ENCODE results near the gene ARHGAP1.
A peak's percentile ranks its signal among the peaks of the same experiment; 100 is the strongest.

Gene ARHGAP1

DNA sequence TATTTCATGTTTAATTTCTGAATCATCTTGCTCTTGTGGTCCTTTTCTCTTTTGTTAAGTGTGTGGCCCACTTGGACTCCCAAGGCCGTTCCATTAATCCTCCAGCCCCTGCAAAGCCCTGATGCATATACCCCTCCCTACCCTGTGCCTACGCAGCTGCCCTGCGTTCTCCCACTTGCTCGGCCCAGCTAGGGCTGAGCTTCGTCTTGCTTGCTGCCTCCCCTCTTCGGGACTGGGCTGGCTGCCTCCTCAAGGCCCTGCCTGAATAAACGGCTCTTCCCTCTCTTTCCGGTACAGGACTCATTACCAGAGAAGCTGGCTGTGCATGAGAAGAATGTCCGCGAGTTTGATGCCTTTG, 28.5 kb downstream of the ARHGAP1 start:
- no peak for DNase-seq

- peak in 1 of 3 donors; percentile 3 for DNase-seq
Observed at GRCh38 chr11:46670521-46670920, 29.9 kb downstream of the ARHGAP1 start.

DNA sequence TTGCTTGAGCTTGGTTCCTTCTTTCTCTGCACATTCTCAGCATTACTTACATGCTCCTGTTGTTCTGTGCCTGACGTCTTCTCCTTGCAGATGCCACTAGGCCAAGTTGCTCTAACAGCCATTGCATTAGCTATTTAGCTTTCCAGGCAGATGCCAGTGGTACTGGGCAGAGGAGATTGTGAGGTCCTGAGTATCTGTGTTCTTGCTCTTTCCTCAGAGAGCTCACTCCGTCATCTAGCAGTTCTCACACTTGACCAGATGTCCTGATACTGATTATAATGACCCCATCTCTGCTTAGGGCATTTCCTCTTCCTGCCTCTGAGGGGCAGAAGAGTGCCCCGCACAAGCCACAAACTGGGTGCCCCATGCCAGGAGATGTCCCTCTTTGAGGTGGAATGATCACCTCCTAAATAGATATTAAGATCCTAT, 30.7 kb downstream of the ARHGAP1 start:
- peak; percentile 26 to 35 (median 26) for DNase-seq

DNA sequence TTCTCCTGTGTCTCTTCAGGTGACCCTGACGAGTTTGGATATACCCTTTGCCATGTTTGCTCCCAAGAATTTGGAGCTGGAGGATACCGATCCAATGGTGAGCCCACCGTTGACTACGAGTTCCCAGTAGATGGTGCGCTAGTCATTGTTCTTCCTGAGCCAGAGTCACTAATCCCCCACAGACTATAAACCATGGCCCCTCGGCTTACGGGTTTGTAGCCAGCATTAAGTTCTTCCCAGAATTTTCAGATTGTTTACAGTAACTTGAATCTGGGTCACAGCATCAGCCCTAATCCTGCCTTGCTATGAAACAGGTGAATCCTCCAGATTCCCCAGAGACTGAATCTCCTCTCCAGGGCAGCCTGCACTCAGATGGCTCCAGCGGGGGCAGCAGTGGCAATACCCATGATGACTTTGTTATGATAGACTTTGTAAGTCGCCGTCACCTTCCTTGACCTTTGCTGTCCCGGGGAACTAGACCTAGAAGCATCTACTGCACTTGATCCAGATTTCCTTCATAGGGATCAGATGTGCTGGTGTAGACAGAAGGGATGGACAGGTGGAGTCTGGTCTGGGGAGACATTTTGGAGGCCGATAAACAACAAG, 31.8 kb downstream of the ARHGAP1 start:
- DNase-seq = no peak

- no peak for DNase-seq
Observed at GRCh38 chr11:46667043-46667481, 33.4 kb downstream of the ARHGAP1 start.

DNA sequence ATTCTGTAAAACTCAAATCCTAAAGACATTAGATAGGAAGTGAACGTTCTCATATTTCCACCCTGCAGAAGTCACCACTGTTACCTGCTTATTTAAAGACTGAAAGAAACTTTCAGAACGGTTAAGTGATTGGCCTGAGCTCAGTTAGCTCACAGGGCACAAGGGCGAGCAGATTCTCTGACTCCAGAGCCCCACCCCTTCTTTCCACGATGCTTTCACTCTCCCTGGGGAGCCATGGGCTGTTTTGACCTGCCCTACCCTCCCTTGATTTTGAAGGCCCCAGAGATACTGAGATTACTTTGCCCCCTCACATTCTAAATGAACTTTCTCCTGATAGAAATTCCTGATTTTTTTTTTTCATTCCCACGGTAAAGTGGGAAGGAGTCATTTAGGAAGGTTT, 33.9 kb downstream of the ARHGAP1 start:
- DNase-seq = no peak

DNA sequence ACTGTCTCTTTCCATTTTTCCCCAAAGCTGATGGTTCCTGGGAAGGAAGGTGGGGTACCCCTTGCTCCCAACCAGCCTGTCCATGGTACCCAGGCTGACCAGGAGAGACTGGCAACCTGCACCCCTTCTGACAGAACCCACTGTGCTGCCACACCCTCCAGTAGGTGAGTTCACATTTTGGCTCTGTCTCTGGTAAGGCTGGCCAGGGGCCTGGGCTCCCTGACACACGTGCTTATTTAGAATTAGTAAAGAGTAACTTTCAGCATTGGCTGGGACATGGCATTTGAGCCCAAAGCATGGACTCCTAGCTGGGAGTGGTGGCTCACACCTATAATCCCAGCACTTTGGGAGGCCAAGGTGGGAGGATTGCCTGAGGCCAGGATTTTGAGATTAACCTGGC, 35.1 kb downstream of the ARHGAP1 start:
- no peak for DNase-seq

GRCh38 chr11:46664612-46665011, 35.8 kb downstream of the ARHGAP1 start:
- no peak for DNase-seq

- no peak for DNase-seq
Observed at GRCh38 chr11:46663277-46663940, 37.0 kb downstream of the ARHGAP1 start.

DNA sequence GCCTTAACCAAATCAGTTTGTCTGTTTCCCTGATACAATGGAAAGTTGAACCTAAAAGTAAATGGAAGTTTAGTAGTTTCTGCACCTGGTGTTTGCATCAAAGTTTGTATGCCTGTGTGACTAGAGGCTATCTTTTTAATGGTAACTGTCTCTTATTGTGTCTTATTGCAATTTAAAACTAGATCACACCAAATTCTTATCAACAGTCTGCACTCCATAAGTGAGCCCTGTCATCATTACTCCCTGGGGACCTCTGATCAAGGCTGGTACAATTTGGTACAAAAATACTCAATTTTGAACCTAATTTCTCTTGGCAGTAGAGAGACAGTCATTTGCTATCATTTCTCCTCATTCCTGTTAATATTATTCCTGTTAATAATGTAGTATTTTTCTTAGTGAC, 38.1 kb downstream of the ARHGAP1 start:
- no peak for DNase-seq

GRCh38 chr11:46661836-46662235, 38.6 kb downstream of the ARHGAP1 start:
- DNase-seq = no peak

GRCh38 chr11:46659908-46660307, 40.5 kb downstream of the ARHGAP1 start:
- peak; percentile 21 to 34 (median 27) for DNase-seq

DNA sequence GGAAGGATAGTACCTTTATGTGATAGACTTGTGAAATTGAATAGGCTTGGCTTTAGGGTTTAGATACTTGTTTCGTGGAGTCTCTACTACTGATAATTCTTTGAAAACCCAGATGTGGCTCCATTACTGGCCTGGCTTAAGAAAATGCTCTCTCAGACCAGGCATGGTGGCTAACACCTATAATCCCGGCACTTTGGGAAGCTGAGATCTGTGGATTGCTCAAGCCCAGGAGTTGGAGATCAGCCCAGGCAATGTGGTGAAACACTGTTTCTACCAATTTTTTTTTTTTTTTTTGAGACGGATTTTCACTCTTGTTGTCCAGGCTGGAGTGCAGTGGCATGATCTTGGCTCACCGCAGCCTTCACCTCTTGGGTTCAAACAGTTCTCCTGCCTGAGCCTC, 42.2 kb downstream of the ARHGAP1 start:
- no peak for DNase-seq

DNA sequence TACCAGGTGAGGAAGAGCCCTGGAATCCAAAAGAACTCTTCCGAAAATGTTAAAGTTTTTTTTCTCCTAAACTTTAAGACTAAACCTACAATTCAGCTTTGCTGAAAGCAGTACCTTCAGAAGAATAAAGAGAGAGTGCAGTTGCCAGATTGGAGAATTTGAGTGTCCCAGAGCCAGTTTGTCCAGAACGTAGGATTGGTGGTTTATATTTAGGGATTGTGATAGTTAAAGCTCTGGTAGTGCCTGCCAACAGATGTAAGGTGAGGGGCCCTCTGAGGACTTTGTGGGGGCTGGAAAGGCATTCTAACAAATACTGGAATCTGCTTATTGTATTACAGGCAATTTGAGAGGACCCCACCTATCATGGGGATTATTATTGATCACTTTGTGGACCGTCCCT, 43.2 kb downstream of the ARHGAP1 start:
- no peak for DNase-seq

DNA sequence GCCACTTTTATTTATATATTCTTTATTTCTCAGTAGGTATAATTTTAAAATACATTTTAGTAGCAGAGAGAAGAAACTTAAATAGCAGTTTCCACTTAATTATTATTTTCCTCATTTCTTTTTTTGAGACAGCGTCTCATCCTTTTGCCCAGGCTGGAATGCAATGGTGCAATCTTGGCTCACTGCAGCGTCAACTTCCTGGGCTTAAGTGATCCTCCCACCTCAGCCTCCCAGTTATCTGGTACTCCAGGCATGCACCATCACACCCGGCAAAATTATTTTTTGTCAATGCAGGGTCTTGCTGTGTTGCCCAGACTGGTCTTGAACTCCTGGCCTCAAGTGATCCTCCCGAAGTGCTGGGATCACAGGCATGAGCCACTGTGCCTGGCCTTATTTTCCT, 44.8 kb downstream of the ARHGAP1 start:
- DNase-seq = no peak

- no peak for DNase-seq
Observed at GRCh38 chr11:46649180-46649738, 51.2 kb downstream of the ARHGAP1 start.

DNA sequence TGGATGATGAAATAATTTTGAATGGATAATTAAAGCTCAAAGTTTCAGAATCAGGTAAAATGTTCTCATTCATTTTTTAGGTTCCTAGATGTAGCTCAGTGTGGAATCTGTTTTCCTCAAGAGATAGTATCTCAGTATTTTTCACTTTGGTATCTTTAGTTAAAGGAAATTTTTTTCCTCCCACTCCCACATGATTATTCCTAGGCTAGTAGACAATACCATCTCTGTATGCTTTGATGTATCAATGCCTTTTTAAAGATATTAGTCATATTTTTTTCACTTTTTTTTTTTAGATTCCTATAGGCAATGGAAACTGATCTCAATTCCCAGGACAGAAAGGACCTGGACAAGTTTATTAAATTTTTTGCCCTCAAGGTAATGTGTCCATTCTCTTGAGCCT, 56.4 kb downstream of the ARHGAP1 start:
- DNase-seq = no peak

- DNase-seq = no peak
Observed at GRCh38 chr11:46643531-46643930, 56.9 kb downstream of the ARHGAP1 start.

DNA sequence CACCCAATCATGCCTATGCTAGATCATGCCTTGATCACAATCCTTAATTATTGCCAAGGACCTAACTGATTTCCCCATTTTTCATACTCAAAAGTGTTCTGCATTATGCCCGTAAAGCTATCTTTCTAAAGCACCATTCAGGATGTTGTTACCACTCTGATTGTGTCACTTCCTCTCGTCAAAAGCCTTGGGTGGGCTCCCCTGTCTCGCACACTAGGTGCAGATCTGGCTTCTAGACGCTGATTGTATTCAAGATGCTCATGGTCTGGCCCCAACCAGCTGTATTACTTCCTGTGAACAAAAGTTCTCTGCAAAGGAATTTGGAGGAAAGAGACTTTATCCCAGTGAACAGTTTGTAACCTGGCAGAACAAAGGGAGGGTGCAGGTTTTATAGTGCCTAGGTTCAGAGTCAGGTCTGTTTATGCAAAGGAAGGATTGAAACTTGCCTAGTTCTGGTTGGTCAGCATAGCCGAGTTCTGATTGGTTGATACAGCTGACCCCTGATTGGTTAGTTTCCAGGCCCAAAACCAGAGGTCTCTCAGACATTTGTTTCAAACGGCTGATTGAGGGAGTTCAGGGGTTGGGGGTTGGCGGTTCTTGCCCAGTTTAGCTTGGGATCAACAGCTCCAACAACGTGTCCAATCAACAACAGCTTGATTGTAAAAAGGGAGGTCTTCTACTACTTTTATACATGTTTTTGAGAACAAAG, 57.6 kb downstream of the ARHGAP1 start:
- no peak for DNase-seq

DNA sequence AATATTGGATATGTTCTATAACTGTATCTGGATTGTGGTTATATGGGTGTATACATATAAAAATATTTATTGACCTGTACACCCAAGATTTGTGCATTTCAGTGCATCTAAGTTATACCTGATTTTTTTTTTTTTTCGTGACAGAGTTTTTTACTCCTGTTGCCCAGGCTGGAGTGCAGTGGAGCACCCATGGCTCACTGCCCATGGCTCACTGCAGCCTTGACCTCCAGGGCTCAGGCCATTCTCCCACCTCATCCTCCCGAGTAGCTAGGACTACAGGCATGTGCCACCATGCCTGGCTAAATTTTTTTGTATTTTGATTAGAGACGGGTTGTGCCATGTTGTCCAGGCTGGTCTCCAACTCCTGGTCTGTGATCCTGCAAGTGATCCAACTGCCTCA, 58.8 kb downstream of the ARHGAP1 start:
- no peak for DNase-seq

DNA sequence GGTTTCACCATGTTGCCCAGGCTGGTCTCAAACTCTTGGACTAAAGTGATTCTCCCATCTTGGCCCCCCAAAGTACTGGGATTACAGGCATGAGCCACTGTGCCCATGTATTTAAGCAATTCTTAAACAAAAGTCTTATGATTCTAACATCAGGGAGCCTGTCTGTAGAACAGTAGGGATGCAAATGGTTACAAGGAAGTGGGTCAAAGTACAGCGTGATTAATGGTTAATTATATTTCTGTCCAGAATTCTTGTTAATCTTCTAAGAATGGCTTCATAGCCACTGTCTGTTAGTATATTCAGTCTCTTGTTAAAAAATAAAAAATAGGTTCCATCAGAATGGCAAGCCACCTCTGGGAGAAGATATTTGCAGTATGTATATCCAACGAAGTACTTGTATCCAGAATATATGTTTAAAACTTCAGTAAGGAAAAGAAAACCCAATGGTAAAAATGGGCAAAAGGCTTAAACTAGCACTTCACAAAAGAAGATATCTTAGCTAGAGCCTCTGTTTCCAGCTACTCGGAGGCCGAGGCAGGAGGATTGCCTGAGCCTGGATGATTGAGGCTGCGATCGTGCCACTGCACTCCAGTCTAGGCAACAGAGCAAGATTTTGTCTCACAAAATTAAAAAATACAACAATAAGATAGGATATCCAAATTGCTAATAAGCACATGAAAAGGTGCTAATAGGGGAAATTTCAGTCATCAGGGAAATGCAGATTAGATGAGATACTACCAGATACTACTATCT, 60.2 kb downstream of the ARHGAP1 start:
- no peak for DNase-seq

GRCh38 chr11:46639197-46639839, 61.1 kb downstream of the ARHGAP1 start:
- peak in 1 of 3 donors; percentile 4 for DNase-seq

DNA sequence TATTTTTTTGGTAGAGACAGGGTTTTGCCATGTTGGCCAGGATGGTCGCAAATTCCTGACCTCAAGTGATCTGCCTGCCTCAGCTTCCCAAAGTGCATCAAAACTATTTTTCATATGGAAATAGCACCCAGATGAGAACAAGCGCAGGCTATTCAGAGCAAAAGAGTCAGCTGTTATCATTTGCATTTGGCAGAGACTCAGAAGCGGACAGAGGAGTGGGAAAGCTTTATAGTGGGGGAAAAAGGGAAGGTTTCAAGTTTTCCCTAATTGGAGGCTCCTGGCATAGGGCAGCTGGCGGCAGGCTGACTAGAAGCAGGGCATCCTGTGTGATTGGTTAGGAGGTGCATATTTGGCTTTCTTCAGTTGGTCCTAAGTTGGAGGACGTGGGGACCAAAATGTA, 62.9 kb downstream of the ARHGAP1 start:
- DNase-seq = no peak
